GM12878 (cell line): ENCODE results near the gene CZIB.

Experiments used
- JUNB ChIP-seq: IDR thresholded peaks from 2 replicates; pipeline ENCODE4 v1.6.1; 2016; ENCODE audit warnings: antibody characterized with exemption, mild to moderate bottlenecking
- RBBP5 ChIP-seq: fragments of 200-600 bp; sonication (generic); conservative IDR thresholded peaks from 2 replicates; pipeline ENCODE4 v1.6.1; 2016
- RELA ChIP-seq: fragments of 450-650 bp; IDR thresholded peaks from 2 replicates; pipeline ENCODE4 v1.8.0; 2014; ENCODE audit warnings: borderline replicate concordance; ENCODE audit not compliant: partially characterized antibody
- ZNF217 ChIP-seq: fragments of 450-650 bp; IDR thresholded peaks from 2 replicates; pipeline ENCODE4 v1.6.1; 2017; ENCODE audit warnings: antibody characterized with exemption, mild to moderate bottlenecking
- TF ChIP-seq, protein P1 (sequence below), 3 experiments: IDR thresholded peaks in 2 of 3; conservative IDR thresholded peaks in 1 of 3; 2 replicates each; pipeline ENCODE4 v1.5.1; 2011; ENCODE audit warnings: low read depth in 3 of 3, low read length in 3 of 3, mild to moderate bottlenecking in 3 of 3, control low read depth in 2 of 3, moderate library complexity in 2 of 3, inconsistent platforms in 1 of 3, mixed read lengths in 1 of 3; ENCODE audit not compliant: control insufficient read depth in 2 of 3, insufficient read depth in 1 of 3; ENCODE audit errors: extremely low read depth in 1 of 3

DNA sequence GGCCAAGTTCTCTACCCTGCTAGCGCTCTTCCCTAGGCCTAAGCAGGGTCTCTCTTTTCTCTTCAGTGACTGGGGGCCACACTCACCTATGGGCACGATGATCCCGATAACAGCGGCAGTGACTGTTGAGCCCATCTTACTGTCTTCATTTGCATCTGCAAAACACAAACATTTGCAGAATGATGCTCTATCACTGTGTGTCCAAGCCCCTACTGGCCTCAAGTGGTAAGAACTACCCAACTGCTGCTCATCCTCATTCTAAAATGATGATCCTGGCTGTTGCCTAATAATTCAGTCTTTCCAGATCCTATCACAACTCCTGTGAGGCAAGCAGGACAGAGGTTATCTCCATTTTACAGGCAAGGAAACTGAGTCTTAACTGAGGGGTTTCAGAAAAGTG lies 34.6 kb upstream of the CZIB start:
- TF ChIP-seq RBBP5 (no peak), RELA (no peak), JUNB (no peak), ZNF217 (no peak)
- TF ChIP-seq, protein P1, sequence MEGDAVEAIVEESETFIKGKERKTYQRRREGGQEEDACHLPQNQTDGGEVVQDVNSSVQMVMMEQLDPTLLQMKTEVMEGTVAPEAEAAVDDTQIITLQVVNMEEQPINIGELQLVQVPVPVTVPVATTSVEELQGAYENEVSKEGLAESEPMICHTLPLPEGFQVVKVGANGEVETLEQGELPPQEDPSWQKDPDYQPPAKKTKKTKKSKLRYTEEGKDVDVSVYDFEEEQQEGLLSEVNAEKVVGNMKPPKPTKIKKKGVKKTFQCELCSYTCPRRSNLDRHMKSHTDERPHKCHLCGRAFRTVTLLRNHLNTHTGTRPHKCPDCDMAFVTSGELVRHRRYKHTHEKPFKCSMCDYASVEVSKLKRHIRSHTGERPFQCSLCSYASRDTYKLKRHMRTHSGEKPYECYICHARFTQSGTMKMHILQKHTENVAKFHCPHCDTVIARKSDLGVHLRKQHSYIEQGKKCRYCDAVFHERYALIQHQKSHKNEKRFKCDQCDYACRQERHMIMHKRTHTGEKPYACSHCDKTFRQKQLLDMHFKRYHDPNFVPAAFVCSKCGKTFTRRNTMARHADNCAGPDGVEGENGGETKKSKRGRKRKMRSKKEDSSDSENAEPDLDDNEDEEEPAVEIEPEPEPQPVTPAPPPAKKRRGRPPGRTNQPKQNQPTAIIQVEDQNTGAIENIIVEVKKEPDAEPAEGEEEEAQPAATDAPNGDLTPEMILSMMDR (IDR thresholded peaks at IDR 0.05 in 2 of 3, conservative IDR thresholded peaks at IDR 0.05 in 1 of 3; ENCODE audit: control insufficient read depth in 2 of 3, extremely low read depth in 1 of 3, insufficient read depth in 1 of 3, low read depth in 3 of 3, low read length in 3 of 3) = no peak
